GM18517 (cell line): ENCODE data around the gene ATP1A4.
"Not testable (repeated sequence)": the region's sequence is repeated elsewhere in the genome, so short reads cannot be mapped to it uniquely, and the experiment has no call there.

ENCODE experiments used
- ATAC-seq: cut with Tn5 transposase; IDR thresholded peaks from one replicate; pipeline ENCODE4 v1.9.1; 2021; ENCODE audit warnings: mild to moderate bottlenecking, moderate library complexity; ENCODE audit not compliant: unreplicated experiment

The ATP1A4 gene

DNA sequence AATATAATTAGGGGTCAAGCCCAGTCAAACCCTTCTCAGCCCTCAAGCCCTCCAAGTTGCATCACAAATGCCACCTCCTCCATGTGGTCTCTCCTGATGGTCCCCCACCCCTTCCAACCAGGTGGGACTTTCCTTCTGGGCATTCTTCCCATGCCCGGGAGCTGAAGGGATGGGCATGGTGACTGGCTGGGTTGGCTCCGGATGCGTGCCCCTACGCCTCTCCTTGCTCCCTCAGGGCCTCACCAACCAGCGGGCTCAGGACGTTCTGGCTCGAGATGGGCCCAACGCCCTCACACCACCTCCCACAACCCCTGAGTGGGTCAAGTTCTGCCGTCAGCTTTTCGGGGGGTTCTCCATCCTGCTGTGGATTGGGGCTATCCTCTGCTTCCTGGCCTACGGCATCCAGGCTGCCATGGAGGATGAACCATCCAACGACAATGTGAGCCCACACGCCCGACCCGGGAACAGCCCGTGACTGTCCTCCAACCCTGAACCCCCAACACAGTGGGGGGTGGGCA, 28.4 kb upstream of the ATP1A4 start:
- ATAC-seq: no peak

DNA sequence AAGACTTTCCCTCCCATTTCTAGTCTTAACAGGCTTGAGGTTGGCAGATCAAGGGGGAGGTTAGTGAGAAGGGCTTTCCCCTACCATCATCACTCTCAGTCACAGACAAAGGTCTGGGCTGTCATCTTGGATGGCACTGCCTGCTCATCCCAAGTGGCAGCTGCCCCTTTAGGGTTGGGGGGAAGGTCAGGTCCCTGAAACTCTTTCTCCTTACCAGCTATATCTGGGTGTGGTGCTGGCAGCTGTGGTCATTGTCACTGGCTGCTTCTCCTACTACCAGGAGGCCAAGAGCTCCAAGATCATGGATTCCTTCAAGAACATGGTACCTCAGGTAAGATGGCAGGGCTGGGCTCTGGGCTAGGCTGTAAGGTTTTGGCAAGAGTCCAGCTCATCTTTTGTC, 27.7 kb upstream of the ATP1A4 start:
- ATAC-seq: no peak

DNA sequence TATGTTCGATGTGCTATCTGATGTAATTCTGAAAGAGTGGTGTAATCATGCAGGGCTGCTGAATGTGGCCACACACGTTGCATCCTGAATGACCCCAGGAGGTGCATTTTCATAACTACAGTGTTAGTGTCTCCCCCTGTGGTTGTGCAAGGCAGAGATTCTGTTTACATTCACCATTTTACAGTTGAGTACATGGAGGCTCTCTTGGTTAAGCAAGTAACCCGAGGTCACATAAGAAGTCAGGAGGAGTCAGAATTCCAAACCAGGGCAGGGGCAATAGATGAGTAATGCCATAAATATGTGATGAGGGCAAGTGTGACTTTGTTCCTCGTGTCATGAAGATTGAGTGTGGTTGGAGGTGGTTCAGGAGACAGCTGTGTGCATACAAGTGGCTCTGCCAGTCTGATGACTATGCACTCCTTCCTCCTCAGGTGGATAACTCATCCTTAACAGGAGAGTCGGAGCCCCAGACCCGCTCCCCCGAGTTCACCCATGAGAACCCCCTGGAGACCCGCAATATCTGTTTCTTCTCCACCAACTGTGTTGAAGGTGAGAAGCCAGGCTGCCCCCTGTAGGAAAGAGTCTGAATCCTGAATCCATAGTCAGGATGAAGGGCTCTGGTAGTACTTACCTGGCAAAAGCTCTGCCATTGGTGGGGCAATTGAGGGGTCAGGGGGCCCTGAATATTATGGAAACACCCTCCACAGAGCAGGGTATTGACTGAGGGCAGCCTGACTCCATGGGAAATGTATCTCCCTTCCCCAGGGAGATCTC, 26.5 kb upstream of the ATP1A4 start:
- no peak for ATAC-seq

DNA sequence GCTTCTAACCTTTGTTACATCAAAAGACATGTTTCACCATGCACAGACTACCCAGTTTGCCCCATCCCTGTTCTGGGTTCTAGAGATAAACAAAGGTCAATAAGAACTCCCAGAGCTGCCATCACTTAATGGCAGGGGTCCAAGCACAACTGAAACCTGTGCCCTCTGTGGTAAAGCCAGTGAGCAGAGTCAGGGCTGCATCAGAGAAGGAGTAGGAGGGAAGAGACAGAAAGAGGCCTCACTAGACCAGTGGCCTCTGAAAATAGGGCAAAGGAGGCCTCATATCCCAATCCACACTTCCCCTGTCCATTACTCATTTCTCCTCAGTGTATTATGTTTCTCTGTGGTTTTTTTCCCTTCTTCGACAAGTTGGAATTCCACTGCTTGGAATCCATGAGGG, 25.7 kb upstream of the ATP1A4 start:
- no peak for ATAC-seq

DNA sequence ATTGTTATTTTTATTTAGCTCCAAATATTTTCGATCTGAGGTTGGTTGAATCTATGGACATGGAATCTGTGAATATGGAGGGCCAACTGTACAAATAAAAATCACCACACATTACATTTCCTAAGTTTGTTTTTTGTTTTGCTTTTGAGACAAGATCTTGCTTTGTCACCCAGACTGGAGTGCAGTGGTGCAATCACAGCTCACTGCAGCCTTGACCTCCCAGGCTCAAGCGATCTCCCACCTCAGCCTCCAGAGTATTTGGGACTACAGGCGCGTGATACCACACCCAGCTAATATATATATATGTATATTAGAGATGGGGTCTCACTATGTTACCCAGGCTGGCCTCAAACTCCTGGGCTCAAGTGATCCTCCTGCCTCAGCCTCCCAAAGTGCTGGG, 25.1 kb upstream of the ATP1A4 start:
- not testable (repeated sequence) for ATAC-seq

DNA sequence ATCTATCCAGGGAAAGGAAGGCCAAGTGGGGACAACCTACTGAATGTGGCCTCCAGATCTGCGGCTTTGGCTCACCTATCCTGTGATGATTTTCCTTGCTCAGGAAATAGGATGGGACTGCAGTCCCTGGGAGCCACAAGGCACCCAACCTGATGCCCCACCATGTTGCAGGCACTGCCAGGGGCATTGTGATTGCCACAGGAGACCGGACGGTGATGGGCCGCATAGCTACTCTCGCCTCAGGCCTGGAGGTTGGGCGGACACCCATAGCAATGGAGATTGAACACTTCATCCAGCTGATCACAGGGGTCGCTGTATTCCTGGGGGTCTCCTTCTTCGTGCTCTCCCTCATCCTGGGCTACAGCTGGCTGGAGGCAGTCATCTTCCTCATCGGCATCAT, 24.0 kb upstream of the ATP1A4 start:
- no peak for ATAC-seq

DNA sequence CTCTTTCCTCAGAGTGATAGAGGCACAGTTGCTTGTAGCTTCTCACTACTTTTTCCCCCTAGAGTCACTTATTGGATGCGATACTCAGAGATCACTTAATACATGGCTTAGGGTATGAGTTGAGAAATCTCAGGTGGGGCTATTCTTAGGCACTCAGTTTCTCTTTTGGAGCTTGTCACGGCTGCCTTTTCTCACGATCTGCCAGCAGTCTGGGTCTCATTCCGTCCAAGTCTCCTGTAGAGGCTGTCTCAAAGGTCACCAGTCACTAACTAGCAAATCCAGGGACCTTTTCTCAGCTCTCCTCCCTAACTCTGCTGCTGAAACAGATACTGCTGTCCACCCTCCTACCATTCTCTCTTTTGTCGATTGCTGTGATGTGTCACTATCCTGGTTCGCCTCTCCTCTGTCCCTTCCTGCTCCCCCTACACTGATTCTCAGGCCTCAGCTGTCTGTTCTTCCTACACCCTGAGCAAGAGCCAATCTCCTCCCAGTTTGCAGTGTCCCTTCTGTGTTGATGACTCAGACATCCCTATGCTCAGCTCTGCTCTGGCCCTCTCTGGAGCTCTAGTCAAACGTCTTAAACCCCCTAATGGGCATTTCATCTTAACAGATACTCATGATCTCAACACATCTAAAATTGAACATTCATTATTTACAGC, 23.4 kb upstream of the ATP1A4 start:
- ATAC-seq: no peak

DNA sequence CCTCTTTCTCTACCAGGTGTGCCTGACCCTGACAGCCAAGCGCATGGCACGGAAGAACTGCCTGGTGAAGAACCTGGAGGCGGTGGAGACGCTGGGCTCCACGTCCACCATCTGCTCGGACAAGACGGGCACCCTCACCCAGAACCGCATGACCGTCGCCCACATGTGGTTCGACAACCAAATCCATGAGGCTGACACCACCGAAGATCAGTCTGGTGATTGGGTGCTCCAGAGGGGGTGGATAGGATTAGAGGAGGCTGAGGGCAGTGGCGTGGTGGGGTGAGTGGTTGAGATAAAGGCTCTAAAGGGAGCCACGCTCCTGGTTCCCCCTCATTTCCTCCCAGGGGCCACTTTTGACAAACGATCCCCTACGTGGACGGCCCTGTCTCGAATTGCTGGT, 22.8 kb upstream of the ATP1A4 start:
- no peak for ATAC-seq

DNA sequence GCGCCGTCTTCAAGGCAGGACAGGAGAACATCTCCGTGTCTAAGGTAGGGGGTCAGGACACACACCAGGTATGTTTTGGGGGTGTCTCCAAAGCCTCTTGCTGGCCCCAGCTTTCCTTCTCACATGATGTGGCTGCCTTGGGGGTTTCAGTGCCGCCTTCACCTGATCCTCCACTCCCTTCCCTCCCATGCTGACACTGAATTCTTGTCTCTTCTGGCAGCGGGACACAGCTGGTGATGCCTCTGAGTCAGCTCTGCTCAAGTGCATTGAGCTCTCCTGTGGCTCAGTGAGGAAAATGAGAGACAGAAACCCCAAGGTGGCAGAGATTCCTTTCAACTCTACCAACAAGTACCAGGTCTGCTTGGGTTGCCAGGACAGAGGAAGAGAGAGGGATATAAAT, 22.4 kb upstream of the ATP1A4 start:
- no peak for ATAC-seq

DNA sequence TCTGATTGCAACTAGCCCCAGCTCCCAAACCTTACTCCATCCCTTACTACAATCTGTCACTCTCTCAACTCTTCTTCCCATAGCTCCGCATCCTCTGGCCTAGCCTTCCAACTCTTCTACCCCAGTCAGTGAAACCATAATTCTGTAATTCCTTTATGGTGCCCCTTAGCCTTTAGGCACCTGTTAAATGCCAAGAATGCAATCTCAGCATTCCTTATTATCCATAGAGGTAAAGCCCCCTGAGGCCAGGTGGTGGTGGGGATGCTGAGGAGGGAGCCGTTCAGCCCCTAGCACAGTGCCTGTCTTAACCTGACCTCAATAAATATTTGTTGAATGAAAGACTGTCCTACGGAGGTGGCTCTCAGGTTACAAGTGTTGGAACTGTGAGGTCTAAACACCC, 21.8 kb upstream of the ATP1A4 start:
- no peak for ATAC-seq

DNA sequence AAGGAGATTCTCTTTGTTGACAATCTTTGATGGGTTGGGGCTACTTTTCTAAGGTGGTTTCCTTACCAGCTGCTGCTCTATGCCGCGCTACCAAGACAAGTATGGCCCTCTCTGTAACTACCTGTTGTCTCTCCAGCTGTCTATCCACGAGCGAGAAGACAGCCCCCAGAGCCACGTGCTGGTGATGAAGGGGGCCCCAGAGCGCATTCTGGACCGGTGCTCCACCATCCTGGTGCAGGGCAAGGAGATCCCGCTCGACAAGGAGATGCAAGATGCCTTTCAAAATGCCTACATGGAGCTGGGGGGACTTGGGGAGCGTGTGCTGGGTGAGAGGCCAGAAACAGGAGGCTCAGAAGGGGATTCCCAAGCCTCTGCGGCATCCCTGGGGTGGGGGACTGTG, 21.4 kb upstream of the ATP1A4 start:
- ATAC-seq: no peak

DNA sequence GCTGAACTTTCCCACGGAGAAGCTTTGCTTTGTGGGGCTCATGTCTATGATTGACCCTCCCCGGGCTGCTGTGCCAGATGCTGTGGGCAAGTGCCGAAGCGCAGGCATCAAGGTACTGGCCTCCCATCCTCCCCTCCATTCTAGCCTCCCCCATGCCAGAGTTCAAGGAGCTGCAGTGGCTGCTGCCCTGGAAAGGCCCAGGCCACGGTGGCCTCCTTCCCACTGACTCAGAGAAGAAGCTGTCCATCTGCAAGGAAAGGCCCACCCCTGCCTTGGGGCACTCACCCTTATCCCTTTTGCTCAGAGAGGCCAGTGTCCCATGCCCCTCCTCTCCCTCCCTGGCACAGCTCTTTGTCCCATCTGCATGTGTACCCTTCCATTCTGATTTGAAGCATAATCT, 20.9 kb upstream of the ATP1A4 start:
- ATAC-seq: no peak

DNA sequence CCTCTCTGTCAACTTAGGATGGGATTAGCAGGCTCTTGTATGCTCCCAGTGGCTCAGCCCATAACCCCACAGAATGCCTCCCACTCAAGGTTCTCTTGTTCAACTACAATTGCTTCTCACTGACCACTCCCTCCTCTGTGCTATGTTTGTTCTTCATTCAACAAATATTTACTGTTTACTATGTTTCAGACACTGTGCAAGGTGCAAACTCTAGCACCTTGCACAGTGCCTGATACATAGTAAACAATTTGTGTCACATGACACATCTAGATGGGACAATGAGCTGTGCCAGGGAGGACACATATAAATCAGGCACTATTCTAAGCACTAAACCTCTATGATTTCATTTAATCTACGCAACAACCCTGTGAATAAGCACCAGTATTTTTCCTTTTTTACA, 20.5 kb upstream of the ATP1A4 start:
- no peak for ATAC-seq

DNA sequence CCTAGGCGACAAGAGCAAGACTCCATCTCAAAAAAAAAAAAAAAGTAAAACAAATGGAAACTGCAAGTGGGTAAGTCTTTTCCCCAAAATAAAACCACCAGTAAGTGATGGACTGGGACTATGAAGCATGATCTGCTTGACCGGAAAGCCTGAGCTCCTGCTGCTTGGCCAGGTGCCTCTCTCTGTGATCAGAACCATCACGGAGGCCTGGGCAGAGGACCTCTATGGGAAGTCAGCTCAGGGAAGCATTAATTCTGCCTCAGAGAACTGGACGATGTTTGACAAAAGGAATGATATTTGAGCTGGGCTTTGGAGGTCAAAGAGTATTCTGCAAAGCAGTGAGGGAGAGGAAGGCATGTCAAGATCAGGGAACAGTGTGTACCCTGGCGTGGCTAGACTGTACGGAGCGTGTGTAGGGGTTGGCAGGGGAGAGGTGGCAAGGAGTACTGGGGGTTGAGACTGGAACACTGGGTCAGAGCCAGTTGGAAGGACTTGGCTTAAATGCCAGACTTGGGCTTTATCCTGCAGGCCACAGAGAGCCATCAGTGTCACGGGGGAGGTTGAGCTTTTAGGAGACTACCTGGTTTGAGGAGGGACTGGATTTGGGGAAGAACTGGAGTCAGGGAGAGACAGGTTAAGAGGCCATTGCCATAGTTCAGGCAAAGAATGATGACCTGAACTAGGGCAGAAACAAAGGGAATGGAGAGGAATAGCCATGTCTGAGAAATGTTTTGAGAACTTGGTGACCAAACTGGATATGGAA, 19.4 kb upstream of the ATP1A4 start:
- ATAC-seq: no peak

DNA sequence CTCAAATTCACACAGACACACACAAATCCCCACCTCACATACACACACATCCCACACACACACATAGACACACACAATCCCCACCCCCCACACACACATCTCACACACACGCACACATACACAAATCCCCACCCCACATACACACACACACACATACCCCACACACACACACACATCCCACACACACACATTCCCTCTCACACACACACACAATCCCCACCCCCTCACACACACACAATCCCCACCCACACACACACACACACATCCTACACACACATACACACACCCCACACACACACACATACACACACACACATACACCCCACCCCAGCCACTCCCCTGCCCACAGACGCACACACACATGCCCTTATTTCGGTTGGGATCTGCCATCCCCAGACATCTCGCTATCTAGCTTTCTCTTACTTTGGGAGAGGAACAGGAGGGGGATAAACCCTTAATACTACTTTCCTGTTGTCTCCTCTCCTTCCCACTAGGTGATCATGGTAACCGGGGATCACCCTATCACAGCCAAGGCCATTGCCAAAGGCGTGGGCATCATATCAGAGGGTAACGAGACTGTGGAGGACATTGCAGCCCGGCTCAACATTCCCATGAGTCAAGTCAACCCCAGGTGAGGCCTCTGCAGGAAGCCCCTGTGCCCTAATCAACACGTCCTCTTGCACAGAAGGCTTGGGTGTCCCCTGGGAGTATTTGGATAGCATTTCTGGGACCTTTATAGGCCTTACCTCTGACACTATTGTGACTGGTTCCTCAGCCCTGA, 17.2 kb upstream of the ATP1A4 start:
- ATAC-seq: no peak

DNA sequence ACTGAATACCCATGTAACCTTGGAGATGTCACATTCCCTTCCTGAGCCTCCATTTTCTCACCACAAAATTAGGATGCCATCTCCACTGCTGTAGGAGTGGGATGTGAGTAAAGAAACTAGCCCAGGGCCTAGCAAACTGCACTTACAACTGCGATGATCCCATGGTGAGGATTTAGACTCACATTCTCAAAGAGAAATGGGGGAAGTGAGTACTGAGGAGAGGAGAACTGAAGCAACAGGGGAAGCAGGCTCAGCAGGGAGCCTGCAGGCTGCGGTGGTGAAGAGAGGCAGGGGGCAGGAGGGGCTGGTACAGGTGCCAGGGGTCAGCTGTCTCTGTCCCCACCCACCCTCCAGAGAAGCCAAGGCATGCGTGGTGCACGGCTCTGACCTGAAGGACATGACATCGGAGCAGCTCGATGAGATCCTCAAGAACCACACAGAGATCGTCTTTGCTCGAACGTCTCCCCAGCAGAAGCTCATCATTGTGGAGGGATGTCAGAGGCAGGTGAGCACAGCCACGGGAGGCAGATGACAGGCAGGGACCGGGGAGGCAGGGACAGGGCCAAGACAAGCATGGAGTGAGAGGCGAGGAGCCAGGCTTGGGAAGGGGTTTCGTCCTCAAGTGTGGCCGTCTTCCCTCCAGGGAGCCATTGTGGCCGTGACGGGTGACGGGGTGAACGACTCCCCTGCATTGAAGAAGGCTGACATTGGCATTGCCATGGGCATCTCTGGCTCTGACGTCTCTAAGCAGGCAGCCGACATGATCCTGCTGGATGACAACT, 16.4 kb upstream of the ATP1A4 start:
- no peak for ATAC-seq

DNA sequence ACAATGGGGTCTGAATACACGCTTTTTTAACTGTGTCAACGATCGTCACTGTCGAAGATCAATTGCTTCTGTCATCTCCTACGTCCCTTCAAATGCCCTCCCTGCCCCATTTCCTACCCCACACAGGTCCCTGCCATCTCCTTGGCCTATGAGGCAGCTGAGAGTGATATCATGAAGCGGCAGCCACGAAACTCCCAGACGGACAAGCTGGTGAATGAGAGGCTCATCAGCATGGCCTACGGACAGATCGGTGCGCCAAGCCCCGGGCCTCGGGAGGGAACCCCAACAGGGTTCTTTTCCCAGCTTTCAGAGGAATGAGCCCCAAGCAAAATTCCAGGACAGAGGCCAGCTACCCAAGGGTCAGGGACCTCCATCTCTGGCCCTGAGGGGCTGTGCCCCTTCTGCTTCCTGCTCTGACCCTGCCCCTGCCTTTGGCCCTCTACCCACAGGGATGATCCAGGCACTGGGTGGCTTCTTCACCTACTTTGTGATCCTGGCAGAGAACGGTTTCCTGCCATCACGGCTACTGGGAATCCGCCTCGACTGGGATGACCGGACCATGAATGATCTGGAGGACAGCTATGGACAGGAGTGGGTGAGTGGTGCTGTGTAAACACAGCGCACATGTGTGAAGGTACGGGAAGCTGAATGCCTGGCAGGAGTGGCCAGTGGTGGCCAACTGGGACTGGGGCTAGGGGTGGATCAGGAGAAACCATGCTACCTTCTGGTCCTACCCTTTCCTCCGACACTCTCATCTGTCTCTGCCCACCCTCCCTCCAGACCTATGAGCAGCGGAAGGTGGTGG, 15.1 kb upstream of the ATP1A4 start:
- ATAC-seq: no peak

DNA sequence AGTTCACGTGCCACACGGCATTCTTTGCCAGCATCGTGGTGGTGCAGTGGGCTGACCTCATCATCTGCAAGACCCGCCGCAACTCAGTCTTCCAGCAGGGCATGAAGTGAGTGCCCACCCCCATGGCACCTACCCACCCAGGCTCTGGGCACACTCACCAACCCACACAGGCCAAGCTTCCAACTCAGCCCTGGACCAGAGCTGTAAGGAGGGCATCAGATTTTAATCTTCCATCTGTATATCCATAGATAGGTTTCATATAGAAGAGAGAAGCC, 14.5 kb upstream of the ATP1A4 start:
- no peak for ATAC-seq

DNA sequence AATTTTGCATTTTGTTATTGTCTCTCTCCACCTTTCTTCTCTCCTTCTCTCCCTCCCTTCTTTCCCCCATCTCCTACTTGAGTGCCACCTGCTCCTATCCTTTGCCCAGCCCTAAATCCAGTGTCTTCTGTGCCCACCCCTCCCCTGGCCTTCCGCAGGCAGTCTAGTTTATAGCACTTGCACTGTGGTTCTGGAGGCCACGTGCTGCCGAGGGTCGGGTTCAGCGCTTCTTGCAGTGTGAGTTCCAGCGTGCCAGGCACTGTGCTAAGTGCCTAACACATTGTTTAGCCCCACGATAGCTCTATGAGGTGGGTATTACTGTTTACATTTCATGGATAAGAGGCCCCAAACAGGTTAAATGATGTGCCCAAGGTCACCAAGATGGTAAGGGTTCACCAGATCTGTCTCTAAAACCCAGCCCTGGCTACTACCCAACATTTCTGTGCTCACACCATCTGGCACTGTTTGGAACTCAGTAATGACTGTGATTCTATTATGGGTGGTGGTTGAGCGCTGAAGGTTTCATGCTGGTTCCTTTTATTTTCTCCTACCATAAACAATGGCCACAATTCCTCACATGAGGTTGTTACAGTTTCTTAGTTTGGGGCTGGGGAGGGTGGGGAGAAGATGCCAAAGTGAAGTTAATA, 14.1 kb upstream of the ATP1A4 start:
- no peak for ATAC-seq
